Cardiac muscle cell (in vitro differentiated cells and primary cell): ENCODE results near the gene CREB3. TPM values are rescaled to one million over a fixed set of nuclear protein-coding genes. Genes with fewer than 3 reads are reported as not detected.

Source experiments
- DNase-seq, 2 donors: peaks; one replicate each; pipeline versions ENCODE4 v3.0.0 to v3.0.0-alpha.2; 2010 to 2017; ENCODE audit warnings: low read depth in 1 of 2, low spot score in 1 of 2
- H3K27ac ChIP-seq: fragments of 200-600 bp; sonication (generic); 2 replicates; pipeline ENCODE4 v1.5.1; 2016
- H3K27me3 ChIP-seq: fragments of 200-600 bp; sonication (generic); 2 replicates; pipeline ENCODE4 v1.6.0; 2016; ENCODE audit warnings: control low read depth
- H3K36me3 ChIP-seq: fragments of 200-600 bp; sonication (generic); 2 replicates; pipeline ENCODE4 v1.5.1; 2016; ENCODE audit warnings: control low read depth
- H3K4me1 ChIP-seq: fragments of 200-600 bp; sonication (generic); 2 replicates; pipeline ENCODE4 v1.8.1; 2017; ENCODE audit warnings: low read depth, mild to moderate bottlenecking, mixed run types
- H3K4me3 ChIP-seq: fragments of 200-600 bp; sonication (generic); 2 replicates; pipeline ENCODE4 v1.5.1; 2016; ENCODE audit warnings: mild to moderate bottlenecking
- H3K9me3 ChIP-seq: fragments of 200-600 bp; sonication (generic); 2 replicates; pipeline ENCODE4 v1.5.1; 2017; ENCODE audit warnings: low read depth, mild to moderate bottlenecking, control low read depth
- polyA plus RNA-seq: library from polyadenylated mRNA; unstranded; fragments of >200 nt; fragmentation: Nextera tagmentation; extraction: Ambion mirVana; gene quantifications from 2 replicates; pipeline ENCODE4 v1.2.1, GENCODE V29; 2016
- total RNA-seq: library from RNA; depleted of rRNA; stranded (reverse); fragments of >200 nt; gene quantifications from 2 replicates; pipeline ENCODE4 v1.2.3, GENCODE V29; 2016
- TF ChIP-seq, protein P1 (sequence below): IDR thresholded peaks from 2 replicates; pipeline ENCODE4 v1.5.1; 2012; ENCODE audit warnings: low read depth, mild to moderate bottlenecking, low read length

The CREB3 gene
- total and polyA plus RNA-seq, 2 experiments from 2014 or later: 45.7 to 84.2 TPM

- Histone ChIP-seq H3K36me3 (no peaks in the 10 kb centered on the region), H3K9me3 (no peaks in the 10 kb centered on the region), H3K4me1 (no peaks in the 10 kb centered on the region), H3K27ac (no peak overlapping the region), H3K4me3 (no peak overlapping the region), H3K27me3 (no peaks in the 10 kb centered on the region)
- no peak for DNase-seq
- TF ChIP-seq, protein P1, sequence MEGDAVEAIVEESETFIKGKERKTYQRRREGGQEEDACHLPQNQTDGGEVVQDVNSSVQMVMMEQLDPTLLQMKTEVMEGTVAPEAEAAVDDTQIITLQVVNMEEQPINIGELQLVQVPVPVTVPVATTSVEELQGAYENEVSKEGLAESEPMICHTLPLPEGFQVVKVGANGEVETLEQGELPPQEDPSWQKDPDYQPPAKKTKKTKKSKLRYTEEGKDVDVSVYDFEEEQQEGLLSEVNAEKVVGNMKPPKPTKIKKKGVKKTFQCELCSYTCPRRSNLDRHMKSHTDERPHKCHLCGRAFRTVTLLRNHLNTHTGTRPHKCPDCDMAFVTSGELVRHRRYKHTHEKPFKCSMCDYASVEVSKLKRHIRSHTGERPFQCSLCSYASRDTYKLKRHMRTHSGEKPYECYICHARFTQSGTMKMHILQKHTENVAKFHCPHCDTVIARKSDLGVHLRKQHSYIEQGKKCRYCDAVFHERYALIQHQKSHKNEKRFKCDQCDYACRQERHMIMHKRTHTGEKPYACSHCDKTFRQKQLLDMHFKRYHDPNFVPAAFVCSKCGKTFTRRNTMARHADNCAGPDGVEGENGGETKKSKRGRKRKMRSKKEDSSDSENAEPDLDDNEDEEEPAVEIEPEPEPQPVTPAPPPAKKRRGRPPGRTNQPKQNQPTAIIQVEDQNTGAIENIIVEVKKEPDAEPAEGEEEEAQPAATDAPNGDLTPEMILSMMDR: no peak
Measured at GRCh38 chr9:35763803-35764202, 31.3 kb downstream of the CREB3 start.

DNA sequence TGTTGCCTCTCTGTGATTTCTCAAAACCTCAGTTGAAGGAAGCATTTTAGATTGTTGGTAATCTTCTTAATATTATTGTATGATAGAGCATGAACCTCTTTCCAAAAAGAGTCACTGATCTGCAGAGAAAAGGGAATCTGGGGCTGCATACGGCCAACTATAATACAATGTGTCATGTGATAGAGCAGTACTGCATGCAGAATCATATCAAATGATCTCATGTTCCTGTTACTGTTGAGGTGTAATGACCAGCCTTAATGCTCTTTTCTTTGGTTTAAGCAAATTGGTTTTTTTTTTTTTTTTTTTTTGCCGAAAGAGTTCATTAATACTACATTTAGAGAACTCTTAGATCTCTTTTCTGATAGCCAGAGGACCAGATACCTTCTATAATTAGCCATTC, 34.5 kb downstream of the CREB3 start:
- DNase-seq: no peak
- TF ChIP-seq, protein P1: no peak
- H3K4me3 ChIP-seq: no peak overlapping the region
- H3K27ac ChIP-seq: no peak overlapping the region
- no peaks in the 10 kb centered on the region for H3K4me1 ChIP-seq
- no peaks in the 10 kb centered on the region for H3K36me3 ChIP-seq
- no peaks in the 10 kb centered on the region for H3K9me3 ChIP-seq
- no peaks in the 10 kb centered on the region for H3K27me3 ChIP-seq

DNA sequence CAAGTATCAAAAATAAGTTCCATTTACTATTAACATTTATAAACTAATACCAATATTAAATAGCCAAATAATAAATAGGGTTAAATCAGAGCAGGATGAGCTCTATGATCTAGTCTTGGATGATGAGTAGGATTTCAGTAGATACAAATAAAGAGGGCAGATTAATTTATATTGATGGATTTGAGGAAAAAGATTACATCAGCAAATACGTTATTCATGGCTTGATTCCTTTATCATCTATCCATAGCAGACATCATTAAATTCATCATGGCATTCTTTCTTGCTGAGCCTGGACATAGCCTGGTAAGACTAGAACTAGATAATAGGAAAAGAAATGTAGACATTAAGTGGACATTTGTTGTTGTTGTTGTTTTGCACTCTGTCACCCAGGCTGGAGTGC, 35.0 kb downstream of the CREB3 start:
- Histone ChIP-seq H3K27ac (no peak overlapping the region), H3K4me1 (no peaks in the 10 kb centered on the region), H3K4me3 (no peak overlapping the region), H3K9me3 (no peaks in the 10 kb centered on the region), H3K27me3 (no peaks in the 10 kb centered on the region), H3K36me3 (no peaks in the 10 kb centered on the region)
- TF ChIP-seq, protein P1: no peak
- no peak for DNase-seq

- TF ChIP-seq, protein P1: no peak
- H3K9me3 ChIP-seq: no peaks in the 10 kb centered on the region
Measured at GRCh38 chr9:35769763-35770162, 37.3 kb downstream of the CREB3 start.

DNA sequence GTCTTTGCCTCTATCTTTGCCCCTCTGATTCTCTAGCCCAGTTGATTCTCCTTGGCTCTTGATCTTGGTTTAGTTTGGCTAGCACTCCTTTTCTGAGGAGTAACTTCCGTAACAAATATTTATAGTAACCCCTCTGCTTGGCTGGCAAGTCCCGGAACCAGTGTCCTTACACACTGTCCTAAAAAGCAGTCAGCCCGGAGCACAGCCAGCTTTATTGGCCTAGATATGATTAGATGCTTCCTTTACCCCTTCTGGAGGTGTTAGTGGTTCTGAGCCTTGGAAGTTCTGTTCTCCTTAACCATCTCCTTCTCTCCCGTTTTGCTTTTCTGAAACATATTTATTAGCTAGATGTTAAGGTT, 38.6 kb downstream of the CREB3 start:
- peaks cover 6% of the 10 kb centered on the region for H3K4me1 ChIP-seq
- TF ChIP-seq, protein P1: no peak
- H3K27ac ChIP-seq: no peak overlapping the region
- no peaks in the 10 kb centered on the region for H3K27me3 ChIP-seq
- DNase-seq: no peak
- H3K9me3 ChIP-seq: no peaks in the 10 kb centered on the region
- H3K36me3 ChIP-seq: no peaks in the 10 kb centered on the region
- H3K4me3 ChIP-seq: no peak overlapping the region

More at GRCh38 chr9:35769763-35770162, 37.3 kb downstream of the CREB3 start:
- no peak for DNase-seq
- H3K27me3 ChIP-seq: no peaks in the 10 kb centered on the region
- H3K36me3 ChIP-seq: no peaks in the 10 kb centered on the region
- no peaks in the 10 kb centered on the region for H3K4me1 ChIP-seq
- H3K27ac ChIP-seq: no peak overlapping the region
- no peak overlapping the region for H3K4me3 ChIP-seq

DNA sequence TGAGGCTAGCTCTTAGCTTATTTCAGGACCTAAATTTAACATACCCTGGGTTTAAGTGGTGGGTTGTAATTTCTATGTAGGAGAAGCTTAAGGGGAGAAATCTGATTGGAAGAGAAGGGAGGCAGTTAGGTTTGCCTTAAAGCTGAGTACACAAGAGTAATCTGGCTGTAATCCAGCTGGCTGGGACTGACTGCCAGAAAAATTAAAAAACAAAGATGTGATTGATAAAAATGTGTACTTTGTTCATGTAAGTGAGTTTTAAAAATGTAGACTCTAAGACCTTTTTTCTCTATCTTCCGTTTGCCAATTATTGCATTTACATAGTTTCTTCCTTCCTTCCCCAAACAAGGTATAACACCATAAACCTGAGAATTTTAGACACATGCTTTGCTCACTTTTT, 39.1 kb downstream of the CREB3 start:
- H3K27ac ChIP-seq: no peak overlapping the region
- no peak overlapping the region for H3K4me3 ChIP-seq
- TF ChIP-seq, protein P1: no peak
- no peaks in the 10 kb centered on the region for H3K36me3 ChIP-seq
- no peaks in the 10 kb centered on the region for H3K9me3 ChIP-seq
- peaks cover 6% of the 10 kb centered on the region for H3K4me1 ChIP-seq
- peak in 1 of 2 donors; percentile 63 for DNase-seq
- H3K27me3 ChIP-seq: no peaks in the 10 kb centered on the region
